Cerebellar cortex (tissue), 1 donor: Measurements from ENCODE around the gene TYW1.
"Not testable (repeated sequence)": the region's sequence is repeated elsewhere in the genome, so short reads cannot be mapped to it uniquely, and the experiment has no call there.

Source experiments
- DNase-seq: peaks from one replicate; pipeline ENCODE4 v3.0.0-alpha.2; 2015; ENCODE audit warnings: low spot score

The TYW1 gene

DNA sequence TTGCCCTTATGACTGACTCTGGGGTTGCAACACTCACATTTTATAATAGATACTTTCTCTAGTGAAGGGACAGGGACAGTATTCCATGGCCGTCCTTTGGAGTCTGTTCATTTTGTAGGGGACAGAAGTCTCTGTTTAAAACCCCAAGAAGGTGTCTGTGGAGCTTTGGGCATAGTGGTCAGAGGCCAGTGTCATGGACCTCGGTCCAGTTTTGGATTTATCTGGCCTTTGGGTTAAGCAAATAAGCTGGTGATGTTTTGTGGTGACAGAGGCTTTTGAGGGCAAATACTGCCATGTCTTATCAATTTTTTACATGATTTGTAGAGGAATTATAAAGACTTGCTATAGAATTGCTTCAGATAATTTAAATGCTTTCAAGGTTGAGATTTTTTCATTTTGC lies 50.2 kb downstream of the TYW1 start:
- DNase-seq = not testable (repeated sequence)

DNA sequence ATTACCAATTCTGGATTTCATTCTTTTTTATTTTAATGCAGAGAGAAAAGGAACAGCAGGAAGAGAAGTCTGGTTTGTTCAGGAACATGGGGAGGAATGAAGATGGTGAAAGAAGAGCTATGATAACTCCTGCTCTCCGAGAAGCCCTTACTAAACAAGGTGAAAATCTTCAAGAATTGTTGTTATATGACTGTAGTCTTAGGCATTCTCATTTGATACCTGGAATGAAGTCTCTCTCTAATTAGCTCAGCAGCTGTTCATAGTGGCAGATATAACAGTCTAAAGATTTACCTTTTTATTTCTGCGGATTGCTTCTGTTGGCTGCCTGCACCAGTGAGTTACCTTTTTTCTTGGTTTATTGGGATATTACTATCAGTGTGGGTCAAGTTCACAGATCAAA lies 53.3 kb downstream of the TYW1 start:
- not testable (repeated sequence) for DNase-seq

DNA sequence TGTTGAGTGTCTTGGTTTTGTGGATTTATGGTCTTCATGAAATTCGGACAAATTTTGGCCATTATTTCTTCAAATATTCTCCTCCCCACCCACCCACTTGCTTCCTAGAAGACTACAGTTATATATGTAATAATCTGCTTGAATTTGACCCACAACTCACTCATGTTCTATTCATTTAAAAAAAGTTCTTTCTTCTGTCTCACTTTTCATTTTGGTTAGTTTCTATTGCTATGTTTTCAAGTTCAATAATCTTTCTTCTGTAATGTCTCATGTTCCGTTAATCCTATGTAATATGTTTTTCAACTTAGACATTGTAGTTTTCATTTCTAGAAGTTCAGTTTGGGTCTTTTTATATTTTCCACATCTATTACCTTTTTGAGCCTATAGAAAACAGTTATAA lies 55.5 kb downstream of the TYW1 start:
- not testable (repeated sequence) for DNase-seq

DNA sequence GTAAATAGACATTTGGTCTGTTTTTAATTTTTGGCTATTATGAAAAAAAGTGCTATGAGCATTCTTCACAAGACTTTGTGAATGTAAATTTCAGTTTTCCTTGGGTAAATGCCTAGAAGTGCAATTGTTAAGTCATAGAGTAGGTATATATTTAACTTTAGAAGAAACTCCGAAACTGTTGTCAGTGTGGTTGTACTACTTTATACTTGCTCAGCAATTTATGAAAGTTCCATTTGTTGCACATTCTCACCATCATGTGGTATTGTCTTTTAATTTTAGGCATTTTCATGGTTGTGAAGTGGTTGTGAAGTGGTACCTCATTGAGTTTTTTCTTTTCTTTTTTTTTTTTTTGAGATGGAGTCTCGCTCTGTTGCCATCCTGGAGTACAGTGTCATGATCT lies 60.0 kb downstream of the TYW1 start:
- DNase-seq = no peak

DNA sequence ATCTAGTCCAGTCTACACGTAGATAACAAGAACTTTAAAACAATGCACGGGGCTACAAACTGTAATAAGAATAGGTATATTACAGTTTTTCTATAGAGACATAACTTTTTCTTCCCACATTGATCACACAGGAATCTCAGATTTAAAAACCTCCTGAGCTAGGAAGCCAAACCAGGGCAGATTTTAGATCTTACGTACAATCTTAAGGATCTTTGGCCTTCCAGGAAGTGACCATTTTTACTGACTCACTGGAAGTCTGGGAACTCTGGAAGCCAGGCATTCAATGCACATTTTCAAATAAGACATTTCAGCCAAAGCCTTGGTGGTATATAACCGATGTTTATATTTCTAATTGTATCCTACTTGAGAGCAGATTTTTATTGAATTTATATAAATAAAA lies 64.7 kb downstream of the TYW1 start:
- DNase-seq = not testable (repeated sequence)

DNA sequence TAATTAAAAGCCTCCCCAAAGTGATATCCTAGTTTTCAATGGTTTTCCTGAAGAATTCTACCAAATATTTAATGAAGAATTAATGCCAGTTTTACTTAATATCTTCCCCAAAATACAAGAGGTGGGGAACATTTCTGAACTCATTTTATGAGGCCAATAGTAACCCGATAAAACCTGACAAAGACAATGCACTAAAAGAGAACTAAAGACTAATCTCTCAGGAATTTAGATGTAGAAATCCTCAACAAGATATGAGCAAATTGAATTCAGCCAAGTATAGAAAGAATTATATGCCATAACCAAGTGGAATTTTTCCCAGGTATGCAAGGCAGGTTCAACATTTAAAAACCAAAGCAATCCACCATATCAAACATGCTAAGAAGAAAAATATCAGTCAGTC lies 66.2 kb downstream of the TYW1 start:
- DNase-seq = not testable (repeated sequence)

DNA sequence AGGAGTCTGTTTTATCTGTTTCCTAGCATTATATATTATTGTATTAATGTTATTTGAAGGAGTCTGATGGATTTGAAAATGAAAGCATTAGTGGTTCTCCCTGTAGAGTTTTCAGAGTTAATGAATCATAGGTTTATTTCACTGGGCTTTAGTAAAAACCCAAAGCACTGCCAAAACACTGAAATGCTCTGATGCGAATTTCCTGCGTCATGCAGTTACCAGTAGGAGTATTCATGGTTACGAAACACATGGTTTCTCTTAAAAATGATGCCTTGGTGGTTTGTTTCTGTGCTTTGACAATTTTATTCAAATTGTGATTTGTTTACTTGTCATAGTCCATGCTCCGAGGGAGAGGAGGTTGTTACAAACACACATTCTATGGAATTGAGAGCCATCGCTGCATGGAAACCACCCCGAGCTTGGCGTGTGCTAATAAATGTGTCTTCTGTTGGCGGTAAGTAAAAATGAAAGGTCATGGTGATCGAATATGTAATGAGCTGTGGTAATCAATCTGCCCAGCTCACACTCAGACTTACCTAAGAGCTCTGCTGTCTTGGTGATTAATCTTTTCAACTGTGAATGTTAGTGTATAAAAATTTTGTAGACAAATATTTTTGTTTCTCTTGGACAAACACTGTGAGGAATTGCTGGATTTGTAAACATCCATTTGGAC lies 70.5 kb downstream of the TYW1 start:
- not testable (repeated sequence) for DNase-seq

DNA sequence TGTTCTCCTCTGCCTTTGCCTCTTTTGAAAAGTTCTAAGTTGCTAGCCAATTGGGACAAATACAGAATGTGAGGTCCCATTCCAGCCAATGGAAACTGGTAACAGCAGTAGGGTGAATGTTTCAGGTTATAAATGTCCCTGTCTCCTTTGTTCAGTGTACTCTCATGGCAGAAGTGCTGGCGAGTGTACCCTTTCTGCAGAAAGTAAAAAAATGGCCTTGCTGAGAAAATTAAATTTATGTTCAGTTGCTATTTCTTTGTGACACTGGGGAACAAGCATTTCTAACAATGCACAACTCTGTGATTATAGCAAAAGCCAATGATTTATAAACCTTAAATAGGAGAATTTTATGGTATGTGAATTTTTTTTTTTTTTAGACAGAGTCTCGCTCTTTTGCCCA lies 79.5 kb downstream of the TYW1 start:
- DNase-seq = not testable (repeated sequence)

DNA sequence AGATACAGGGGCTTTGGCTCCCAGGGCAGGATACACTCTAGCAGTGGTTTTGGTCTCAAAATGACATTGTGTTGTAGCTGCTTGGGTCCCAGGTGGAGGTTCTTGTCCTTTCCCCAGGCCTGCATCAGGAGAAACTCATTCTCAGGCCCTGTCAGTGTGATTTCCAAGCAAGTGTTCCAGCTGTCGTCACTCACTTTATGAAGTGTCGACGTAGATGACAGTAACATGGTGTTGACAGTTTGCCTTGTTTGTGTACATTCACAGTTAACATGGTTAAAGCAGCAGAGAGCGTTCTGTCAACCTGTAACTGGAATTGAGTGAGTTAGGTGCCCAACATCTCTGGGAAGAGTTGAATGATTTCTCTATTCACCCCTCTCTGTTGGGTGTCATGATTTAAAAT lies 86.2 kb downstream of the TYW1 start:
- DNase-seq = not testable (repeated sequence)

DNA sequence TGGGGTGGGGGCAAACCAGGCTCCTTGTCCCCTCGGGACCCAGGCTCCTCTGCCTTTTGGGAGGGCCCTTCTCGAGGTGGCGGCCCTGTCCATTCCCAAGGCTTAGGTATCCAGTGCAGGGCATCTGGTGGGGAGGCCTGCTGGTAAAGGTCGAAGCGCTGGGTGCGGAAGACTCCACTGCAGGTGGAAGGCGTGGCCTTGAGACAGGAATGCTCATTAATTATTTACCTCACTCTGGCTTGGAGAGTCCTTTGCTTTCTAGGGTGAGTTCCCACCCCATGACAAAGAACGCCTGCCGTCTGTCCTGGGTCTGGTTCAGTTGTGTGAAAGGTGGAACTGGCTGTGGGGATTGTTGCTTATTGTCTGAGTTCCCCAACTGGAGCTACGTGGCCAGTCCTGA lies 92.6 kb downstream of the TYW1 start:
- not testable (repeated sequence) for DNase-seq

DNA sequence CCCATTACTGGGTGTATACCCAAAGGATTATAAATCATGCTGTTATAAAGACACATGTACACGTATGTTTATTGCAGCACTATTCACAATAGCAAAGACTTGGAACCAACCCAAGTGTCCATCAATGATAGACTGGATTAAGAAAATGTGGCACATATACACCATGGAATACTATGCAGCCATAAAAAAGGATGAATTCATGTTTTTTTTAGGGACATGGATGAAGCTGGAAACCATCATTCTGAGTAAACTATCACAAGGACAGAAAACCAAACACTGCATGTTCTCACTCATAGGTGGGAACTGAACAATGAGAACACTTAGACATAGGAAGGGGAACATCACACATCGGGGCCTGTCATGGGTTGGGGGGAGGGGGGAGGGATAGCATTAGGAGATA lies 94.4 kb downstream of the TYW1 start:
- not testable (repeated sequence) for DNase-seq

DNA sequence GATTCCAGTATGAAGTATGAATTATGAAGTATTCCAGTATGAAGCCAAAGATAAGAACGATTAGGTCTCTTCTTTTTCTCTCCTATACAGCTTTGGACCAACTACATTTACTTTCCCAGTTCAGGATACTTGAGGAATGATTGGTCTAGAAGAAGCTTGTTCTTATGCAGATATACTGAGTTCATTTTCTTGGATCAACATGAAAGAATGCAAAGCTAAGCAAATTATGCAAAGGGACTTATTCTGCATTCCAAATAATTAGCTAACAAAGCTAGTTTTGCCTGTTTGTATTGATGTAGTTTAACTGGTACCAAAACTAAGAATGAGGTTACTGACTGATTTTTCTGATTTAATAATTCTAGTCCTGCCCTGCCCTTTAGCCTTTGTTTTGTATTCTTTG lies 101.4 kb downstream of the TYW1 start:
- DNase-seq = not testable (repeated sequence)

DNA sequence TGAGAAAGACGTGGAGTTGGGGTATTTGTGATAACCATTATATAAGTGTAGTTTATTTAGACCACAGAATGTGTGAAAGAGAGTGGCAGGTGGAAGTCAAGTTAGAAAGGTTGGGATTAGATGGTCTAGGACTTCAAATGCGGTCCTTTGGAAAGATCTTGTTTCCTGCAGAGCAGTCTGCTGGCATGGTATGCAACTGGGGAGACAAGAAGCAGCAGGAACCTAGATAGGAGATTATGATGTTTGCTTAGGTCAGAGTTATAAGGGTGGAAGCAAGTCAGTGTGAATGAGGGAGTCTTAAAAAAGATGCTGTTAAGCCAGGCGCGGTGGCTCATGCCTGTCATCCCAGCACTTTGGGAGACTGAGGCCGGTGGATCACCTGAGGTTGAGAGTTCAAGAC lies 102.8 kb downstream of the TYW1 start:
- not testable (repeated sequence) for DNase-seq

DNA sequence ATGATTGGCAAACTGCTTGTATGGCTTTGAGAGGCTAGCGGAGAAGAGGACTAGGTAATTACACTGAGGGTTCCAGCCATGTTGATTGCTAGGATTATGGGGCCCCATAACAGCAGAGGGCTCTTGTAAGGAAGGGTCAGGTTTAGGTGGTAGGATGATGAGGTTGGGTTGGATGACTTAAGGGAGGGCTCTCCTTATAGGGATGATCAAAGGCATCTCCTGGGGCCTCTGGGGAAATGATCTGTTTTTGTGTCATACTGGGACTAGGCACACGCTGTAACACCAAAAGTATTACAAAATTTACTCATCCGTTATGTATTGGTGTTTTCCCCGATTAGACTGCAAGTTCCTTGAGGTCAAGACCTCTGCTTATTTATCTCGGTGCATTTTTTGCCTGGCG lies 103.4 kb downstream of the TYW1 start:
- not testable (repeated sequence) for DNase-seq

DNA sequence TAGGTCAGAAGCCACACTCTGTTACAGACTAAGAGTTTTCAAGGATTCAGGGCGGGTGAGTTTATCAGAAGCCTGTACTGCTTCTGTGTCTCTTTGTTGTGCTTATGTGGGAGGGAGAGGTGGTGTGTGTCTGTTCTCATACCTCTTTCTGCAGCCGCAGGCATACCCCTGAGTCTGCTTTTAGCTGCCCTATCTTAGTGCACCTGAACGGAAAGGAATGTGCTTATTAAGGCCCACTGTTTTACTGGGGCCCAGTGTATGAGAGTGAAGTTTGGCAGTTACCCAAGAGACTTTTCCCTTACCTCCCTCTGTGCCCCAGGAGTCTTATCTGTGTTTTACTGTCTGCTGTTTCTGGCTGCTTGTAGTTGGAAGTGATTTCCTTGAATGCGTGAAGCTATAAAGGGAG lies 104.3 kb downstream of the TYW1 start:
- no peak for DNase-seq

DNA sequence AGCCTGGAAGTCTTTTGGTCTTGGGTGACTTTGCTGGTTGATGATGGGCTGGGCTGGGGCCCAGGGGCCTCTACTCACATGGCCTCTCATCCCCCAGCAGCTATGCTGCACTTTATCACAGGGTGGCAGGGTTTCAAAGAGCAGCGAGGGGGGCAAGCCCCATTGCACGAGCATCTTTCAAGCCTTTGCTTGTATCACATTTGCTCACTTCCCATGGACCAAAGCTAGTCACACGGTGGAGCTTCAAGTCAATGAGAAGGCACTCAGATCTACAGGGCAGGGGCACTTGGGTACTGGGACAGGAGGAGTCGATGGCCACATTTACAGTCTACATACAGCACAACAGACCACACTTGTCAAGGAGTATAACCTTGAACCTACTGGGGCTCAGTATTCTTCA lies 108.3 kb downstream of the TYW1 start:
- DNase-seq = not testable (repeated sequence)

DNA sequence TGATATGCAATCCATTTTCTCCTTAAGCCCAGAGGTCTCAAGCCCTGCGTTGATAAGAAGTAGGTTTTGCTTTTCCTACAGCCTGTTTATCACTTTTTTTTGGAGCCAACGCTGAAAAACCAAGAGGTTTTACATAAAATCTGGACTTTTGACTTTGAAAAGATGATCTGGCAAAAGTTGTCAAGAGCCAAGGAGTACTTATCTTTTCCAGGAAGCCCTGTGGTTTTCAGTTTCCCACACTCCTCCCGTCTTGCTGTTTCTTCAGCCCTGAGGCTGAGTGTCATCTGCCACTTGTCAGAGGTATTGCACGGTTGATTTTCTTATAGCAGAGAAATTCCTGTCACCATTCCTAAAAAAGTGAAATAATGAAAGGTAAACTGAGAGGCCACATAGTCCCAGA lies 108.7 kb downstream of the TYW1 start:
- no peak for DNase-seq

DNA sequence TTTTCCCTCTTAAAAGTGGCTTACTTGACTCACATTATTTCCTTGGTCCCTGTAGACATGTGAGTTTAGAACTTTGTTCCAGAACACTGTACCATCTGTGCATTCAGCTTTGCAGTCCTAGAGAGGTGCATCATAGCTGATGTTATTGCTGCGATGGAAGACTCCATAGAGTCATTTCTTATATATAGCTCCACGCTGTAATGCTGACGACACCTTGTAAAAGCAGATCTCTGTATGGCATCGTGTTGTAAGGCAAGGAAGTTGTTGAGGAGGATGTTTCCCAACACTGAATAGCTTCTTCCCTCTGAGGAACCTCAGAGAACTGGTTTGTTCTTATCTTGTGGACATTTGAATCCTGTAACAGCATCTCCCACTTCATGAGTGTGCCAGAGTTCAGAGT lies 109.6 kb downstream of the TYW1 start:
- not testable (repeated sequence) for DNase-seq

DNA sequence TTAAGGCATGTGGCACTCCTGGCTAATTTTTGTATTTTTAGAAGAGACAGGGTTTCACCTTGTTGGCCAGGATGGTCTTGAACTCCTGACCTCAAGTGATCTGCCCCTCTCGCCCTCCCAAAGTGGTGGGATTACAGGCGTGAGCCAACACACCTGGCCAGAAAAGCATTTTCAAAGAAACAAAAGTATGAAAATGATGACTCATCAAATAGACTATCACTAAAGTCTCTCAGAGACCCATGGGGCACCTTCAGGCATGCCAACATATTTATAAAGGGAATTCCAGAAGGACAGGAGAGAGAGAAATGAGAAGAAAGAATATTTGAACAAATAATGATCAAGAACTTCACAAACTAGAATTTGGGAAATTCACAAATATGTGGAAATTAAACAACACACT lies 114.7 kb downstream of the TYW1 start:
- DNase-seq = not testable (repeated sequence)

DNA sequence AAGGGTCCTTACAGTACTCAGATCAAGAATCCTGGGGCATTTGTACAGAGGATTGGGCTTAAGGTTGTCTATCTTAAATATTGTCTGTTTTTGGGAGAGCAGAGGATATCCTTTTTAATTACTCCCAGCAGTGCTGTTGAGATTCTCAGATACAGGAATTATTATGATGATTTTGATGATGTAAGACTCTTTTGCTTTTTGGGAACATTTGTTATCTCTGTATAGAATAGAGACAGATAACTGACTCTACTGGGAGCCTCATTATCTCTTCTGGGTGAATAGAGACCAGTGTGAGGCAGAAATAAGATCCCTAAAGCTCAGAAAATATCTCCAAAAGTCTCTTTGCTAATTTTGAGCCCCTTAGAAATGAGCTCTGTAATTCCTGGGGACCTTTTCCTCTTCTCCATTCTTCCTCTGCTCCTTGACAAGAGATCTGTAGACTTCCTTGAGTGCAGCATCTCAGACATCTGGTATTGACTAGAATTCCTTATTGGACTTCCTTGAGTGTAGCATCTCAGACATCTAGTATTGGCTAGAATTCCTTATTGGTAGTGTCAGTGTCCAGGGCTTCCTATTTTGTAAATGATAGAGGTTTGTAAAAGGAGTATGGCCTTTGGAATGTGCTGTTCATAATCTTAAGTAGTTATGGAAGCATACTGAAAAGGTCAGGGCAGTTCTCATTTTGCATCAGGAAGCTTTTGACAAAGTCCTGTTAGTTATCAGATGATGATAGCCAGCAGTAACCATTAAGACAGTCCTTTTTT lies 118.0 kb downstream of the TYW1 start:
- DNase-seq = not testable (repeated sequence)

DNA sequence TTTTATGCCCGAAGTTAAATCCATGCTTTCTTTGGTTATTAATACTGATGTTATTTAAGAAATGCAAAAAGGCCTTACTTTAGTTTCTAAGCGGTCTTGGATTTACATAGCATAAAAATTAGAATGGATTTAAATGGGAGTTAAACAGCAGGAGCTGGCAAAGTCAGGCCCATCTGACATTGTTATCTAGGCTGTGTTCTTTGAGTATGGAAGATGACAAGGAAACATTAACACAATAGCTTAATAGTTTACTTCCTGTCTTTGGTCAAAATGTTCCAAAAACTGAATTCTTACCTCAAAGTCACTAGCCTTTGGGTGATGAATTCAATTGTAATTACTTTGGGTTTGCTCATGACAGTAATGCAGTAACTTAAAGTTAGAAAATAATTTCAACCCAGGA lies 123.9 kb downstream of the TYW1 start:
- not testable (repeated sequence) for DNase-seq

DNA sequence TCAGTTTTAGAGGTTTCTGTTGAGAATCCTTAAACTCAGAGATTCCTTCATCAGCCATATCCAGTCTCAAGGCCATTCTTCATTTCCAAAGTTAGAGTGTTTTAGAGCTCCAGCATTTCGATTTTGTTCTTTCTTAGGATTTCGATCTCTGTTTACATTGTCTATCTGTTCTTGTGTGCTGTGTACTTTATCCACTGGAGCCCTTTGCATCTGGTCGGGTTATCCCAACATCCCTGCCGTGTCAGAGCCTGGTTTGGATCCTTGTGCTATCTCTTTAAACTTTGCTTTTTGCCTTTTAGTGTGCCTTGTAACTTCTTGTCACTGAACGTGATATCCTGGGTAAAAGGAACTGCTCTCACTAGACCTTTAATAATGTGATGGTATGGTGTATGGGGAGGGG lies 131.6 kb downstream of the TYW1 start:
- DNase-seq = not testable (repeated sequence)

DNA sequence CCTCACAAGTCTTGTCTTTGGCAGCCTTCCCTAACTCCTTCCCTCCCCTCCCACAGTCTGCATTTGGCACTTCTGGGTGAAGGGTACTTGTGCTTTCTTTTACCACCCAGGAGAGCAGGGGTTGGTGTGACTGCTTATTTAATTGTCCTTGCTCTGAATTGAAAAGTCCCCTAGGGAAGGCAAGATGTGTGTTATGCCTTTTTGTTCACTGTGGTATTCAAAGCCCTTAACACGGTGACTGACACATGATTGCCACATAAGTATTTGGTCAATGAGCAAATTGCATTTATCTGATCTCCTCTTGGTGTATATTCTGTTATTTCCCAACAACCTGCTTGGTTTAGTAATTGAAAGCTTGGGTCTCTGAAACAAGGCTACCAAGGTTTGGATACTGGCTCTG lies 134.1 kb downstream of the TYW1 start:
- not testable (repeated sequence) for DNase-seq

DNA sequence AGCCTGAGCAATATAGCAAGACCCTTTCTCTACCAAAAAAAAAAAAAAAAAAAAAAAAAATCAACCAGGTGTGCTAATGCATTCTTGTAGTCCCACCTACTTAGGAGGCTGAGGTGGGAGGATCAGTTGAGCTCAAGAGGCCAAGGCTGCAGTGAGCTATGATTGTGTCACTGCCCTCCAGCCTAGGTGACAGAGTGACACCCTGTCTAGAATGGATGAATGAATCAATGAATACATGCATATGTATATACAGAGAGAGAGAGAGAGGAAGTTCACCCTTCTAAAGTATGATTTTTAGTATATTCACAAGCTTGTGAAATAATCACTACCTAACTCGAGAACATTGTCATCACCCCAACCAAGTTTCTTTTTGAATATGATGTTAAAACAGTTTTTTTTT lies 138.3 kb downstream of the TYW1 start:
- not testable (repeated sequence) for DNase-seq
